ENCODE measurements around the gene PPIL1.

DNA sequence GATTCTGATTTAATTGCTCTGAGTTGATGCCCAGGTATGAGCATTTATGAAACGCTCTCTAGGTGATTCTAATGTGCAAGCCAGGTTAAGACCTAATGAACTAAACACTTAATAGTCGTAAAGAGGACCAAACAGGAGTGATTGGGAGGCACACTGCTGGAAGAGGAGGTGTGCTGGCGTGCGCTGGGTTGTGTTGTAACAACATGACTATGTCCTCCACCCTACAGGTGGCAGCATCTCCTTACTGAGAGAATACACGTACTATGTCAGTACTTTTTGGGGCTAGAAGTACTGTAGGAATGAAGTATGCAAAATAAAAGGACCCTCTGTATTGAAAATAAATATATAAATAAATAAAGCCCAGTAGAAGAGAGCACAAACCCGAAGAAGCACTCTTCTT lies 23.0 kb upstream of the PPIL1 start:
- TF ChIP-seq, protein P1, sequence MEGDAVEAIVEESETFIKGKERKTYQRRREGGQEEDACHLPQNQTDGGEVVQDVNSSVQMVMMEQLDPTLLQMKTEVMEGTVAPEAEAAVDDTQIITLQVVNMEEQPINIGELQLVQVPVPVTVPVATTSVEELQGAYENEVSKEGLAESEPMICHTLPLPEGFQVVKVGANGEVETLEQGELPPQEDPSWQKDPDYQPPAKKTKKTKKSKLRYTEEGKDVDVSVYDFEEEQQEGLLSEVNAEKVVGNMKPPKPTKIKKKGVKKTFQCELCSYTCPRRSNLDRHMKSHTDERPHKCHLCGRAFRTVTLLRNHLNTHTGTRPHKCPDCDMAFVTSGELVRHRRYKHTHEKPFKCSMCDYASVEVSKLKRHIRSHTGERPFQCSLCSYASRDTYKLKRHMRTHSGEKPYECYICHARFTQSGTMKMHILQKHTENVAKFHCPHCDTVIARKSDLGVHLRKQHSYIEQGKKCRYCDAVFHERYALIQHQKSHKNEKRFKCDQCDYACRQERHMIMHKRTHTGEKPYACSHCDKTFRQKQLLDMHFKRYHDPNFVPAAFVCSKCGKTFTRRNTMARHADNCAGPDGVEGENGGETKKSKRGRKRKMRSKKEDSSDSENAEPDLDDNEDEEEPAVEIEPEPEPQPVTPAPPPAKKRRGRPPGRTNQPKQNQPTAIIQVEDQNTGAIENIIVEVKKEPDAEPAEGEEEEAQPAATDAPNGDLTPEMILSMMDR (IDR thresholded peaks at IDR 0.05) = no peak
- TF ChIP-seq POLR2A (IDR thresholded peaks at IDR 0.05) (no peak), POLR2AphosphoS5 (IDR thresholded peaks at IDR 0.05; ENCODE audit: insufficient read depth in 1 of 2, low read depth in 1 of 2) (no peak)

Measured in vagina (tissue), 2 donors.